ENCODE results near the gene C1orf52. TPM values are rescaled to one million over a fixed set of nuclear protein-coding genes. Genes with fewer than 3 reads are reported as not detected.

Gene C1orf52
- total and polyA plus RNA-seq, 9 of the 15 experiments (the other 6 are each of a cell fraction or from before 2014, with no cell fraction given): 17.0 to 38.5 (median 33.0) TPM

DNA sequence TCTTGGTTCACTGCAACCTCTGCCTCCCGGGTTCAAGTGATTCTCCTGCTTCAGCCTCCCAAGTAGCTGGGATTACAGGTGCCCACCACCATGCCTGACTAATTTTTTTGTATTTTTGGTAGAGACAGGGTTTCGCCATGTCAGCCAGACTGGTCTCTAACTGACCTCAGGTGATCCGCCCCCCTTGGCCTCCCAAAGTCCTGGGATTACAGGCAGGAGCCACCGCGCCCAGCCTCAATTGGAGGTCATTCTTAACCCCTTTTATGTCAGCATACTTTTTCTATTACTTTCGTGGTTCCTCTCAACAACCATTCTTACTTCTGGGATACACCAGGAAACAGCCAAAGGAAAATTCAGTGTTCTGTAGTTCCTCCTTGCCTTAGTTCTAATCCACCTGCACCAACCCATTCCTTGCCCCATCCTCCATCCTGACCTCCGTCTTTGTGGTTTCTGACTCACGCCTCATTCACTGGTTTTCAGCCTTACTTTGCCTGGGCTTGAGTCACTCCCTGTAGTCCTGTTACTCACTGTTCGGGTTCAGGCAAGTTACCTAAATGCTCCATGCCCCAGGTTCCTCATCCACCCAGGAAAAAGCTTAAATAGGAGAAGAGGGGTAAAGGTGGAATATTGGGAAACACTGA lies 29.9 kb upstream of the C1orf52 start (continued):
- TF ChIP-seq FOXM1 (IDR thresholded peaks at IDR 0.05; ENCODE audit: low read depth) (no peak), FOXM1 (CRISPR knock-in tag; IDR thresholded peaks at IDR 0.05; ENCODE audit: low read depth) (no peak), ZFP30 (CRISPR knock-in tag; IDR thresholded peaks at IDR 0.05; ENCODE audit: borderline replicate concordance) (no peak), RCOR1 (IDR thresholded peaks at IDR 0.05; ENCODE audit: borderline replicate concordance in 1 of 2, low read depth in 2 of 2, low read length in 2 of 2) (peak in 1 of 2 experiments; percentile 33; a peak in 1 of 4 replicates), FOSL1 (tag; conservative IDR thresholded peaks at IDR 0.05) (peak; percentile 95), HEY1 (CRISPR knock-in tag; IDR thresholded peaks at IDR 0.05; ENCODE audit: borderline replicate concordance) (no peak), SMARCE1 (IDR thresholded peaks at IDR 0.05) (0 out of 2 replicates have a peak, but pooled peaks have one; percentile 43), PPARD (CRISPR knock-in tag; IDR thresholded peaks at IDR 0.05) (no peak), TAF15 (IDR thresholded peaks at IDR 0.05; ENCODE audit: low read depth, low read length) (no peak), NBN (IDR thresholded peaks at IDR 0.05; ENCODE audit: low read depth) (no peak), ILF3 (IDR thresholded peaks at IDR 0.05; ENCODE audit: borderline replicate concordance) (no peak), ZNF311 (CRISPR knock-in tag; IDR thresholded peaks at IDR 0.05) (no peak), NCOA2 (IDR thresholded peaks at IDR 0.05; ENCODE audit: partially characterized antibody in 2 of 2) (no peak)
- TF ChIP-seq, protein P1, sequence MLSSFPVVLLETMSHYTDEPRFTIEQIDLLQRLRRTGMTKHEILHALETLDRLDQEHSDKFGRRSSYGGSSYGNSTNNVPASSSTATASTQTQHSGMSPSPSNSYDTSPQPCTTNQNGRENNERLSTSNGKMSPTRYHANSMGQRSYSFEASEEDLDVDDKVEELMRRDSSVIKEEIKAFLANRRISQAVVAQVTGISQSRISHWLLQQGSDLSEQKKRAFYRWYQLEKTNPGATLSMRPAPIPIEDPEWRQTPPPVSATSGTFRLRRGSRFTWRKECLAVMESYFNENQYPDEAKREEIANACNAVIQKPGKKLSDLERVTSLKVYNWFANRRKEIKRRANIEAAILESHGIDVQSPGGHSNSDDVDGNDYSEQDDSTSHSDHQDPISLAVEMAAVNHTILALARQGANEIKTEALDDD (IDR thresholded peaks at IDR 0.05): peak; percentile 24; the same call in 1 of the 2 replicates
- TF ChIP-seq, protein P2, sequence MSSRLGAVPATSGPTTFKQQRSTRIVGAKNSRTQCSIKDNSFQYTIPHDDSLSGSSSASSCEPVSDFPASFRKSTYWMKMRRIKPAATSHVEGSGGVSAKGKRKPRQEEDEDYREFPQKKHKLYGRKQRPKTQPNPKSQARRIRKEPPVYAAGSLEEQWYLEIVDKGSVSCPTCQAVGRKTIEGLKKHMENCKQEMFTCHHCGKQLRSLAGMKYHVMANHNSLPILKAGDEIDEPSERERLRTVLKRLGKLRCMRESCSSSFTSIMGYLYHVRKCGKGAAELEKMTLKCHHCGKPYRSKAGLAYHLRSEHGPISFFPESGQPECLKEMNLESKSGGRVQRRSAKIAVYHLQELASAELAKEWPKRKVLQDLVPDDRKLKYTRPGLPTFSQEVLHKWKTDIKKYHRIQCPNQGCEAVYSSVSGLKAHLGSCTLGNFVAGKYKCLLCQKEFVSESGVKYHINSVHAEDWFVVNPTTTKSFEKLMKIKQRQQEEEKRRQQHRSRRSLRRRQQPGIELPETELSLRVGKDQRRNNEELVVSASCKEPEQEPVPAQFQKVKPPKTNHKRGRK (tag; IDR thresholded peaks at IDR 0.05): no peak
- TF ChIP-seq, protein P3, sequence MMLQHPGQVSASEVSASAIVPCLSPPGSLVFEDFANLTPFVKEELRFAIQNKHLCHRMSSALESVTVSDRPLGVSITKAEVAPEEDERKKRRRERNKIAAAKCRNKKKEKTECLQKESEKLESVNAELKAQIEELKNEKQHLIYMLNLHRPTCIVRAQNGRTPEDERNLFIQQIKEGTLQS (IDR thresholded peaks at IDR 0.05): peak; percentile 57; the same call in 1 of the 2 replicates
- TF ChIP-seq, protein P3 (CRISPR knock-in tag; conservative IDR thresholded peaks at IDR 0.05): no peak
- TF ChIP-seq, protein P4, sequence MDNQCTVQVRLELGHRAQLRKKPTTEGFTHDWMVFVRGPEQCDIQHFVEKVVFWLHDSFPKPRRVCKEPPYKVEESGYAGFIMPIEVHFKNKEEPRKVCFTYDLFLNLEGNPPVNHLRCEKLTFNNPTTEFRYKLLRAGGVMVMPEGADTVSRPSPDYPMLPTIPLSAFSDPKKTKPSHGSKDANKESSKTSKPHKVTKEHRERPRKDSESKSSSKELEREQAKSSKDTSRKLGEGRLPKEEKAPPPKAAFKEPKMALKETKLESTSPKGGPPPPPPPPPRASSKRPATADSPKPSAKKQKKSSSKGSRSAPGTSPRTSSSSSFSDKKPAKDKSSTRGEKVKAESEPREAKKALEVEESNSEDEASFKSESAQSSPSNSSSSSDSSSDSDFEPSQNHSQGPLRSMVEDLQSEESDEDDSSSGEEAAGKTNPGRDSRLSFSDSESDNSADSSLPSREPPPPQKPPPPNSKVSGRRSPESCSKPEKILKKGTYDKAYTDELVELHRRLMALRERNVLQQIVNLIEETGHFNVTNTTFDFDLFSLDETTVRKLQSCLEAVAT (IDR thresholded peaks at IDR 0.05): peak in 1 of 2 experiments; percentile 52; a peak in 1 of 4 replicates
